GM19193 (cell line): Measurements from ENCODE around the gene PDK4.

Experiments used
- POLR2A ChIP-seq: IDR thresholded peaks from 4 replicates; pipeline ENCODE4 v1.6.1; 2011; ENCODE audit not compliant: insufficient read depth, insufficient read length; ENCODE audit errors: extremely low read depth

The PDK4 gene

DNA sequence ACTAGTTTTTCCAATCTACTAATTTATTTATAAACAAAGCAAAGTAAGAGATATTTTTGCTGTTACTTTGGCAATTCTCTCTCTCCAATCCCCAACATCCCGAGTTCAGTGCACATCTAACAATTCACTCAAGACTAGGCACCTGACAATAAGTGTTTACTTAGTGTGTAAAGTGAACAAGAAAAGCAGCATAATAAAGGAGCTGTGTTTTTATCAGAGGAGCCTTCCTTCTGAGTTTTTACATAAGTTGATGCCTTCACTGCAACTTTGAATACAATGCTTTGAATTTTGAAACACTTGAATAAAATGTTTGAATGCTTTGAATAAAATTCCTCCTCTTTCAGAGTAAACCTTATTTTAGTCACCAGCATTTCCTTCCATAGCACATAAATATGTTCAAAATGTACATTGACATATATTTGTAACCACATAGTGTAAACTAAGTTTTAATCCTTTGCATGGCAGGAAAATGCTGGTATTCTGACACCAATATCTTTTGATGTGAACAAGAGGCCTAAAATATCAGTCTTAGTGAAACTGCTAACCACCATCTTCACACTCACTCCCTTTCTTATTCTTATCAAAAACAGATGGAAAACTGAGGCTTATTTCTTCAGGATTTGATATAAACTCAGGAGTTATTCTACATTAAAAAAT, 11.4 kb downstream of the PDK4 start:
- no peak for TF ChIP-seq POLR2A

DNA sequence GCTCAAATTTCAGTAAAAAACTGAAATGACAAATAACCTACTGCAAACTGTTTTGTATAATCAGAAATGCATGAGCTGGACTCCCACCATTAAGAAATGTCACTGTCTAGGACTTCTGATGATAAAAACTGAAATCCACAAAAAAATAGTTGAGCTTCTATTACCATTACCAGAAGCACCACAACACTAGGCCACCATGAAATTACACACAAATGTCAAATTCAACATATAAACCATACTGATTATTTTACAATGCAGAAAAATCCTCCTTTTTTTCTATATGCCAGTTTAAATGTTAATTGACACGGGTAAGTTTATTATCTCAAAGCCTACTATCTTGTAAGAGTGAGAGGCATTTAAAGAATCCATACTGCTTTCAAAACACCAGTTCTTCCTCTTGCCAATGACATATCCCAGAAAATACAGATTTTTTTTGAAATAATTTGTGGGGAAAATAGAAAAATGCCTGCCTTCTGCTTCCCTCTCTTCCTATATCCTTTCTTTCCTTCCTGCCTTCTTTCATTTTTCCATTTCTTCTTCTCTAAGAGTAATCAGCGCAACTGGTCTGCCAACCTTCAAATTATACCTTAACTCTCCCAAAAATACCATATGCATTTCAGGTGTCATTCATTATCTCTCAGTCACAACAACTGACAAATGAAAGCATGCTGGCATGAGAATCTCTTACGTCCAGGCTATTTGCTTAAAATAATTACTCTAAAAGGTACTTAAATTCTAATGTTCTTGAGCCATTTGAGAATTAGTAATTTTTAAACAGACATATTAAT, 12.3 kb downstream of the PDK4 start:
- no peak for TF ChIP-seq POLR2A

DNA sequence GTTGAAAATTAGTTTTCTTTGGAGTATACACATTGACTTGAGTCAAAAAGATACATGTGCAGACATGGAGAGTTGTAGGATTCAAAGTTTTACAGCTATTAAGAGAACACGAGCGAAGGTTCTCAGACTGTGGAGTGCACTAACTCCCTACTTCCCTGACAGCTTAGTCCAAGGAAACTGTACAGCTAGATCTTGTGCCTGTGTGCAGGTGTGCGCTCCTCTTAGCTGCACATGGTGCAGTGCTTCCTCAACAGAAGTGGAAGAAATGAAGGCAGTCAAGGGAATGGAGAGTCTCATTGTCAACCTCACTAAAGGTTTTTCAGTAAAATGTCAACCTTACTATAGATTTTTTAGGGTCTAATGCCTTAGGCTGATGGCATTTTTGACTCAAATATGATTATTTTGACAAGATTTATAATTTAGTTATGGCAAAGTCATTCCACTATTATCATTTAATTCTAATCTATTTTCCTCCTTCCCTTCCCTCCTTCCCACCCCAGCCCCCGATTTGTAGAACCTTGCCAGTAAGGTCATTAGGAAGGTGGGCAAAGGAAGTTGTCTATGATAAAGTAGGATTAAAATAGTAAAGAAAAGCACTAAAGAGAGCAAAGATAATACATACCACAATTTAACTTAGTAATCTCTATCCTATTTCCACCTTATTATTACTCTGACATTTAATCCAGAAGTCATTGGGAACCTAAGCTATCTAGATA, 13.6 kb downstream of the PDK4 start:
- TF ChIP-seq POLR2A, result no peak

DNA sequence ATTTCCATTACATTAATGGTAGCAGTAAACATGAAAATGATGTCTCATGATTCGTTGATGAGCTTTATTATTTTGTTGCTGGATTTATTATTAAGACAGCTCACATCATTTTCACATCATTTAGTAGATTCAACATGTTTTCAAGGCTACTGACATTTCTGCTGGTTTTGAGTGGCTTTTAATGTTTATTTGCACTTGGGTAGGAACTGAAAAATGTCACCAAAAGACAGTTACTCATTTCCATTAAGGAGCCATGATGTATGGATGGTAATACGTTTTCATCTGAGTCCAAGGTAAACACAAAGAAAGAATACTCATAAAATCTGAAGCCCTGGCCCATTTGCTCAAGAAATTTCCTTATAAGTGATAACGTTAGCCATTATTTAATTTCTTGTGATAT, 14.8 kb downstream of the PDK4 start:
- TF ChIP-seq POLR2A, result no peak

DNA sequence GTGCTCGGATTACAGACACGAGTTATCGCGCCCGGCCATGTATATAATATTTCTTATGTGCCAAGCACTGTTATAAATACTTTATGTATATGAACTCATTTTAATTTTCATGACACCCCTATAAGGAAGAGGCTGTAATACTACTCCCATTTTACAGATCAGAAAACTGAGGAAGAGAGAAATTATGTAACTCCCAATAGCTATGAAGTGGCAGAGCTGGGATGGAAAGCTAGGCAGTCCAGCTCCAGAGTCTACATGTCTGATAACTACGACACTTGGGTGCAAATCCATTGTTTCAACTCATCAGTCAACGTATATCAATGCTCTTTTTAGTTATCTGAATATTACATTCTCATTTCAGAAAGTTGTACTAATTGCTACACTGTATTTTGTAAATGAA, 17.0 kb downstream of the PDK4 start:
- no peak for TF ChIP-seq POLR2A

DNA sequence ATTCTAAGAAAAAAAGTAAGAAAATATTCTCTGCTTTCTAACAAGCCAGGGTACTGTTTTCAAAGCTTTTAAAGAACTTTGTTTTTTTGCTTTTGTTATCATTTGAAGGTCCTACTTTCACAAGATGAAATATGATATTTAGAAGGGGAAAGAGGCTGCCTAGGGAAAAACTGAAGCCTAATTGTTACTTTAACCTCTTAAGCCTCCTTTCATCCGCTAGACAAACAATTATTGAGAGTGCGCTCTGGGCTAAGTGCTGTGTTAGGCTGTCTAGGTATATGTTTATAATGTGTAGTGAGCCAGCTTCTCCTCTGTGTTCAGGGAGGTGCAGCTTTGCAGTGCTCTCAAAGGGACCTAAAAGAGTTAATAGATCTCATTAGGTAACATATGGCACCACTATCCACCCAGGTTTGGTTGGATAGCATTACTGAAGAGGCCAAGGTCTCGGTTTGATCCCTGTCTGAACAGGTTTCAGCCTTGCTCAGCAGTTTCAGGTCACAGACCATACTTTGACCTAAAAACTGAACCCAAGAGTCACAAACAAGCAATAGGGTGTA, 17.9 kb downstream of the PDK4 start:
- no peak for TF ChIP-seq POLR2A

DNA sequence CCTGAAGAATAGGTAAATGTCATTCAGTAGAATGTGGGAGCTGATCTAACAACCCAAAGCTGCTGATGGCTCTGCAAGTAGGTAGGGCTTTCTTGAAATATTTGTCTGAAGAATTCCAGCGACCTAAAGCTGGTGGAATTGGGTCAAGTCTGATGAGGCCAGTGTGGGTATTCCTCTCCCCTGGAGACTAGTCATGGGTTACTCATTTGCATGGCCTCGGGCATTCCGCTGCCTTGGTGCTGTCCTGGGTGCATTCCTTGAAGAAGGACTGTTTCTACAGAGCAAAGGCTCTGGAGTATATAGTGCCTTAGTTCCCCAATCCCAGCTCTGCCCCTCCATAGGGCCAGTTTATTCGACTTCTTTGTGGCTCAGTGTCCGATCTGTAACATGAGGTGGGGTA, 19.2 kb downstream of the PDK4 start:
- TF ChIP-seq POLR2A, result no peak

DNA sequence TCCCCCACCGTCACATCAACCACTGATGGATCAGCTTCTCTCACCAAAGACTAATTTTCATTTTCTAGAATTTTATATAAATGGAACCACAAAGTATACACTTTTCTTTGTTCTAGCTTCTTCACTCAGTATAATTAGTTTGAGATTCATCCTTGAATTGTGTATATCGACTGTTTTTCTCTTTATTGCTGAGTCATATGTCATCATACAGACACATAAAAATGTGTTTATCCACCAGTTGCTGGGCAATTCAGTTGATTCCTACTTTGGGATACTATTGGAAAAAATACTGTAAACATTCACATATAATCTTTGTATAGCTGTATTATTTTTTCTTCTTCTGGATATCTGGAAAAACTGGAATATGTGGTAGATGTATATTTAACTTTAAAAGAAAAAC, 26.6 kb downstream of the PDK4 start:
- no peak for TF ChIP-seq POLR2A

DNA sequence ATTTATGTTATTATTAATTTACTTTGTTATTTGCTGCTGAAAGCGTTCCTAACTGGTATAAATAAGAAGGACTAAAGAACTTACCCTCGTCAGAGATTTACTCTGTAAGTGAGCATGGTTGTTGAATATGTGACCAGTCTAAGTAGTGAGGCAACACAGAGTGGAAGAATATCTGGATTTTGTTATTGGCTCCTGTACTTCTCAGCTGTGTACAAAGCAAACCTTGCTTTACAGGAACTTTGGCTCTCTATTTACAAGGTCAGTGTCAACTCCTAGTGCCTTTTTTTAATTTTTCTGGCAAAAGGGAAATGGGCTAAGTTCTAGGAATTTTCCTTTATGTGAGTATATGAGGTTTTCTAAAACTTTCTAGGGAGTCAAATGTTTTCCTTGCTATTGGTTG, 35.6 kb downstream of the PDK4 start:
- TF ChIP-seq POLR2A, result no peak

DNA sequence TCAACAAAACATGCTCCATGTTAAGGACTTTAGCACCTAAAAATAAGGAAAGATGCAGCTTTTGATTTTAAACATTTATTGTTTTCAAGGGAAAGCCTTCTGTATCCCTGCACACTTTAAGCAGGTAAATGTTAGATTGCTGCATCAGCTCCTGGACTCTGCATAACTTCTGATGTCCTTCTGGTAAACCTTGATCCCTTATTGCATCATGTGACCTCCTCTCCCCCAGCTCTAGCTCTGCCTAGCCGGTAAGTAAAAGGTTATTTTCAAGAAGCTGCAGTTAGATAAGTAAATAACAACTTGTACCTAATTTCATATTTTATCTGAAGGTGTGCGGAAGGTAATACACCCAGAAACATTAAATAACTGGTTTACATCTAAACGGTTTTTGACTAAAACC, 37.5 kb downstream of the PDK4 start:
- TF ChIP-seq POLR2A, result no peak

DNA sequence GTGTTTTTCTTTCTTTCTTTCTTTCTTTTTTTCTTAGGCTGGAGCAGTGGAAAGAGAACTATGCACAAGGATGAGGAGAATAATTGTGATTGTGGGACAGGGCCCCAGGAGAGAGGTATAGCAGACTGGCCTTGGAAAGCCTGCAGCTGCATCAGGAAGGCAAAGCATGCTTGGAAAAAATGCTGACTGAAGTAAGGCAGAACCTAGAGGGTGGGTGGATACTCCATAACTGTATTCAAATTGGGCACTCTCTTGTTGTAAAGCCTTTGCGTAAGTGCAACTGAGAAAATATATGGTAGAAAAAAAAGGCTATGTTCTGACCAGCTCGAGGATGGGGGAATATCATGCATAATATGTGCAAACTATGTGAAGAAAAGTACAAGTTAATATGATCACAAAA, 39.5 kb downstream of the PDK4 start:
- no peak for TF ChIP-seq POLR2A

DNA sequence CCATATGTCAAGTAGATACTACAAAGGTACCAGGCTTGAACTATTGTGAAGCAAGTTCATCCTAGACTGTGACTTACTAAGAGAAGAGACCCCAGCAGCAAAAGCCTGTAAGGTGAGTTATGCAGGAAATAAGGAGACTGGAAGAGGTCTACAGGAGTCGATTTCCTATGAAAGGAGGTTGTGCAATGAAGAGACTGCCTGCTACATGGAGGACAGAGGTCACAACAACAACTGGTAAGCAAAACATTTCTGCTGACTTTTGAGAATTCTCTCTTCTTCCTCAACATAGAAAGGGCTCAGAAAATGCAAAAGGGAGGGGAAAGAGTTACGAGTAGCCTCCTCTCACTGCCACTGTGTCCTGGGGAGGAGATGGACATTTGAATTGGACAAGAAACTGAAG, 42.4 kb downstream of the PDK4 start:
- TF ChIP-seq POLR2A, result no peak

DNA sequence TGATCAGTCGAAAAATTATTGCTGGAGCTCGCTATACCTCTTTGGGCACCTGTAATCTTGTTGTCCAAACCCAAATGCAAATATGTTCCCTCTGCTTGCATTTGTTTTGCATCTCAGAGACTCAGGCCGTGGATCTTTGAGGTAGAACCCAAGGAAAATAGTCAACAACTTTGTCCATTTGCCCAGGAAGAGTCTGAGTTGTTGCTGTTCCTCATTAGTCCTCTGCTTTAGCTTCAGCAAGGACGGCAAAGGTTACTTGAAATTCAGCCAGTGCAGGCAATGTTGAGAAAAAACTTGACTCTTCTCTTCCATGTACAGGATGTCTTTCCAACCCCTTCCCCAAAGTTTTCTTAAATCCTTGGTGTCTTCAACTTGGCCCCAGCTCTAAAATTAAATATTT, 45.8 kb downstream of the PDK4 start:
- TF ChIP-seq POLR2A, result no peak

DNA sequence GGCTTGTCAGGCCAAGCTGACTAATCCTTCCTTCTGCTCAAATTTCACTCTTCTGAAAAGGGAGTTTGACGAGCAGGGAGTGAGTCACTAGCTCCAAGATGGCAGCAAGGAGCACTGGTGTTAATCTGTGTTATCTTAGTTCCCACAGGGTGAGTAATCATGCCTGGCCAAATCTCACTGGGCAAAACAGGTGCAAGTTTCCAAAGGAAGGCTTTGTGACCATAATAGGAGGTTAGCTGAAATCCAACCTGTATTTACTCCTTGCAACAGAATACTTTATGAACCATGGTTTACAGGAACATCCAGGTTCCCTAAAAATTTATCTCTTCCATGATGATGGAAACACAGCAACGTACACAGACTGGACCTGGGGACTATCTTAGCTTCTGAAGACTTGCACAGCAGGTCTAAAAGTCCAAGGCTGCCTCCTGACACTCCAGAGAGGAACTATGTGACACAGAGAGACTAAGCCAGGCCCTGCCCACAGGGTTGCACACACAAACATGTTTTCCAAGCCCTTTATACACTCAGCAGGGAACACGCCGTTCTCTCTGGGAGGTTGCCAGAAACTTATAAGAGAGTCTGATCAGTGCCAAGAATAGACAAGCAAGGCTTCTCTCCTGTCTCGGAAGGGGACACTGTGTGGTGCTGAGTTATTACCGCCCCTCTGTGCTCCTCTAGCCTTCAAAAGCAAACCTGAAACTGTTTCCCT, 46.3 kb downstream of the PDK4 start:
- TF ChIP-seq POLR2A, result no peak
